Measurements from ENCODE around the gene TRIM29. TPM values are rescaled to one million over a fixed set of nuclear protein-coding genes. Genes with fewer than 3 reads are reported as not detected.

Gene TRIM29
- total and polyA plus RNA-seq, 9 of the 15 experiments (the other 6 are each of a cell fraction or from before 2014, with no cell fraction given): 0.08 to 1.4 (median 0.42) TPM; not detected in 2

DNA sequence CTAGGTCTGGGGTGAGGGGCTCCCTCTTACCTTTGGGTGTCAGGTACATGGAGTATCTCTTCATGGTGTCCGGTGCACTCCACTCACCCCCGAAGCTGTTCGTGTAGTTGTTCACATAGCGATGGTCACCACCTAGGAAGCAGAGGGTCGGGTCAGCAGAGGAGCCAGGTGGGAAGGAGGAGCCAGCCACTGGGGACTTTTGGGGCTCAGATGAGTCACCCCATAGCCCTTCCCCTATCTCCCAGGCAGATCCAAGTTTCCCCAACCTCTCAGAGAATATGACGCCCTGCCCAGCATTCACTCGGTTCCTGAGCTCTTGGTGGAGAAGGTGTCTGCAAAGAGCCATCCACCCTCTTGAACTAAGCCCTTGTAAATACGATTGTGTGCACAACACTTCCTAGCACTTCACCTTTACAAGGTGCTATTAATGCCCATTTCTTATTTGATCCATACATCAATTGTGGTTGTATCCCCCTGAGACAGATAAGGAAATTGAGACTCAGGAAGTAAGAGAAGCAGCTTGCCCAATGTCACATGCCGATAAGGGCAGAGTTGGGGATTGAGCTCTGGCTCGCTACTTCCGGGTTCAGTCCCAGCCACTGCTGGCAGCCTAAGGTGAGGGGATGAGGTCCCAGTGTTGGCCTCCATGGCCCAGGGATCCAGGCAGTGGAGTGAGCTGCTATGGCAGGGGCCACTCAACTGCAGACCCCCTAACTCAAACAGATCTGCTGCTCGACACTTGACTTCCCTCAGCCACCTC, 14.8 kb downstream of the TRIM29 start (continued):
- TF ChIP-seq, protein P1, sequence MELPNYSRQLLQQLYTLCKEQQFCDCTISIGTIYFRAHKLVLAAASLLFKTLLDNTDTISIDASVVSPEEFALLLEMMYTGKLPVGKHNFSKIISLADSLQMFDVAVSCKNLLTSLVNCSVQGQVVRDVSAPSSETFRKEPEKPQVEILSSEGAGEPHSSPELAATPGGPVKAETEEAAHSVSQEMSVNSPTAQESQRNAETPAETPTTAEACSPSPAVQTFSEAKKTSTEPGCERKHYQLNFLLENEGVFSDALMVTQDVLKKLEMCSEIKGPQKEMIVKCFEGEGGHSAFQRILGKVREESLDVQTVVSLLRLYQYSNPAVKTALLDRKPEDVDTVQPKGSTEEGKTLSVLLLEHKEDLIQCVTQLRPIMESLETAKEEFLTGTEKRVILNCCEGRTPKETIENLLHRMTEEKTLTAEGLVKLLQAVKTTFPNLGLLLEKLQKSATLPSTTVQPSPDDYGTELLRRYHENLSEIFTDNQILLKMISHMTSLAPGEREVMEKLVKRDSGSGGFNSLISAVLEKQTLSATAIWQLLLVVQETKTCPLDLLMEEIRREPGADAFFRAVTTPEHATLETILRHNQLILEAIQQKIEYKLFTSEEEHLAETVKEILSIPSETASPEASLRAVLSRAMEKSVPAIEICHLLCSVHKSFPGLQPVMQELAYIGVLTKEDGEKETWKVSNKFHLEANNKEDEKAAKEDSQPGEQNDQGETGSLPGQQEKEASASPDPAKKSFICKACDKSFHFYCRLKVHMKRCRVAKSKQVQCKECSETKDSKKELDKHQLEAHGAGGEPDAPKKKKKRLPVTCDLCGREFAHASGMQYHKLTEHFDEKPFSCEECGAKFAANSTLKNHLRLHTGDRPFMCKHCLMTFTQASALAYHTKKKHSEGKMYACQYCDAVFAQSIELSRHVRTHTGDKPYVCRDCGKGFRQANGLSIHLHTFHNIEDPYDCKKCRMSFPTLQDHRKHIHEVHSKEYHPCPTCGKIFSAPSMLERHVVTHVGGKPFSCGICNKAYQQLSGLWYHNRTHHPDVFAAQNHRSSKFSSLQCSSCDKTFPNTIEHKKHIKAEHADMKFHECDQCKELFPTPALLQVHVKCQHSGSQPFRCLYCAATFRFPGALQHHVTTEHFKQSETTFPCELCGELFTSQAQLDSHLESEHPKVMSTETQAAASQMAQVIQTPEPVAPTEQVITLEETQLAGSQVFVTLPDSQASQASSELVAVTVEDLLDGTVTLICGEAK (IDR thresholded peaks at IDR 0.05): no peak
- TF ChIP-seq, protein P1 (CRISPR knock-in tag; IDR thresholded peaks at IDR 0.05): no peak
- 0 out of 2 replicates have a peak, but pooled peaks have one; percentile 25 for TF ChIP-seq CEBPB (tag; IDR thresholded peaks at IDR 0.05)
- no peak for TF ChIP-seq EHMT2 (IDR thresholded peaks at IDR 0.05)
- TF ChIP-seq, protein P2, sequence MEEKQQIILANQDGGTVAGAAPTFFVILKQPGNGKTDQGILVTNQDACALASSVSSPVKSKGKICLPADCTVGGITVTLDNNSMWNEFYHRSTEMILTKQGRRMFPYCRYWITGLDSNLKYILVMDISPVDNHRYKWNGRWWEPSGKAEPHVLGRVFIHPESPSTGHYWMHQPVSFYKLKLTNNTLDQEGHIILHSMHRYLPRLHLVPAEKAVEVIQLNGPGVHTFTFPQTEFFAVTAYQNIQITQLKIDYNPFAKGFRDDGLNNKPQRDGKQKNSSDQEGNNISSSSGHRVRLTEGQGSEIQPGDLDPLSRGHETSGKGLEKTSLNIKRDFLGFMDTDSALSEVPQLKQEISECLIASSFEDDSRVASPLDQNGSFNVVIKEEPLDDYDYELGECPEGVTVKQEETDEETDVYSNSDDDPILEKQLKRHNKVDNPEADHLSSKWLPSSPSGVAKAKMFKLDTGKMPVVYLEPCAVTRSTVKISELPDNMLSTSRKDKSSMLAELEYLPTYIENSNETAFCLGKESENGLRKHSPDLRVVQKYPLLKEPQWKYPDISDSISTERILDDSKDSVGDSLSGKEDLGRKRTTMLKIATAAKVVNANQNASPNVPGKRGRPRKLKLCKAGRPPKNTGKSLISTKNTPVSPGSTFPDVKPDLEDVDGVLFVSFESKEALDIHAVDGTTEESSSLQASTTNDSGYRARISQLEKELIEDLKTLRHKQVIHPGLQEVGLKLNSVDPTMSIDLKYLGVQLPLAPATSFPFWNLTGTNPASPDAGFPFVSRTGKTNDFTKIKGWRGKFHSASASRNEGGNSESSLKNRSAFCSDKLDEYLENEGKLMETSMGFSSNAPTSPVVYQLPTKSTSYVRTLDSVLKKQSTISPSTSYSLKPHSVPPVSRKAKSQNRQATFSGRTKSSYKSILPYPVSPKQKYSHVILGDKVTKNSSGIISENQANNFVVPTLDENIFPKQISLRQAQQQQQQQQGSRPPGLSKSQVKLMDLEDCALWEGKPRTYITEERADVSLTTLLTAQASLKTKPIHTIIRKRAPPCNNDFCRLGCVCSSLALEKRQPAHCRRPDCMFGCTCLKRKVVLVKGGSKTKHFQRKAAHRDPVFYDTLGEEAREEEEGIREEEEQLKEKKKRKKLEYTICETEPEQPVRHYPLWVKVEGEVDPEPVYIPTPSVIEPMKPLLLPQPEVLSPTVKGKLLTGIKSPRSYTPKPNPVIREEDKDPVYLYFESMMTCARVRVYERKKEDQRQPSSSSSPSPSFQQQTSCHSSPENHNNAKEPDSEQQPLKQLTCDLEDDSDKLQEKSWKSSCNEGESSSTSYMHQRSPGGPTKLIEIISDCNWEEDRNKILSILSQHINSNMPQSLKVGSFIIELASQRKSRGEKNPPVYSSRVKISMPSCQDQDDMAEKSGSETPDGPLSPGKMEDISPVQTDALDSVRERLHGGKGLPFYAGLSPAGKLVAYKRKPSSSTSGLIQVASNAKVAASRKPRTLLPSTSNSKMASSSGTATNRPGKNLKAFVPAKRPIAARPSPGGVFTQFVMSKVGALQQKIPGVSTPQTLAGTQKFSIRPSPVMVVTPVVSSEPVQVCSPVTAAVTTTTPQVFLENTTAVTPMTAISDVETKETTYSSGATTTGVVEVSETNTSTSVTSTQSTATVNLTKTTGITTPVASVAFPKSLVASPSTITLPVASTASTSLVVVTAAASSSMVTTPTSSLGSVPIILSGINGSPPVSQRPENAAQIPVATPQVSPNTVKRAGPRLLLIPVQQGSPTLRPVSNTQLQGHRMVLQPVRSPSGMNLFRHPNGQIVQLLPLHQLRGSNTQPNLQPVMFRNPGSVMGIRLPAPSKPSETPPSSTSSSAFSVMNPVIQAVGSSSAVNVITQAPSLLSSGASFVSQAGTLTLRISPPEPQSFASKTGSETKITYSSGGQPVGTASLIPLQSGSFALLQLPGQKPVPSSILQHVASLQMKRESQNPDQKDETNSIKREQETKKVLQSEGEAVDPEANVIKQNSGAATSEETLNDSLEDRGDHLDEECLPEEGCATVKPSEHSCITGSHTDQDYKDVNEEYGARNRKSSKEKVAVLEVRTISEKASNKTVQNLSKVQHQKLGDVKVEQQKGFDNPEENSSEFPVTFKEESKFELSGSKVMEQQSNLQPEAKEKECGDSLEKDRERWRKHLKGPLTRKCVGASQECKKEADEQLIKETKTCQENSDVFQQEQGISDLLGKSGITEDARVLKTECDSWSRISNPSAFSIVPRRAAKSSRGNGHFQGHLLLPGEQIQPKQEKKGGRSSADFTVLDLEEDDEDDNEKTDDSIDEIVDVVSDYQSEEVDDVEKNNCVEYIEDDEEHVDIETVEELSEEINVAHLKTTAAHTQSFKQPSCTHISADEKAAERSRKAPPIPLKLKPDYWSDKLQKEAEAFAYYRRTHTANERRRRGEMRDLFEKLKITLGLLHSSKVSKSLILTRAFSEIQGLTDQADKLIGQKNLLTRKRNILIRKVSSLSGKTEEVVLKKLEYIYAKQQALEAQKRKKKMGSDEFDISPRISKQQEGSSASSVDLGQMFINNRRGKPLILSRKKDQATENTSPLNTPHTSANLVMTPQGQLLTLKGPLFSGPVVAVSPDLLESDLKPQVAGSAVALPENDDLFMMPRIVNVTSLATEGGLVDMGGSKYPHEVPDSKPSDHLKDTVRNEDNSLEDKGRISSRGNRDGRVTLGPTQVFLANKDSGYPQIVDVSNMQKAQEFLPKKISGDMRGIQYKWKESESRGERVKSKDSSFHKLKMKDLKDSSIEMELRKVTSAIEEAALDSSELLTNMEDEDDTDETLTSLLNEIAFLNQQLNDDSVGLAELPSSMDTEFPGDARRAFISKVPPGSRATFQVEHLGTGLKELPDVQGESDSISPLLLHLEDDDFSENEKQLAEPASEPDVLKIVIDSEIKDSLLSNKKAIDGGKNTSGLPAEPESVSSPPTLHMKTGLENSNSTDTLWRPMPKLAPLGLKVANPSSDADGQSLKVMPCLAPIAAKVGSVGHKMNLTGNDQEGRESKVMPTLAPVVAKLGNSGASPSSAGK (IDR thresholded peaks at IDR 0.05): peak; percentile 46
